HG03469 (cell line): ENCODE results near the gene MYBPC2.

Source experiments
- ATAC-seq: cut with Tn5 transposase; IDR thresholded peaks from one replicate; pipeline ENCODE4 v1.9.1; 2021; ENCODE audit warnings: mild to moderate bottlenecking, moderate library complexity, moderate number of reproducible peaks; ENCODE audit not compliant: unreplicated experiment

Gene MYBPC2

GRCh38 chr19:50513746-50514345, 81.2 kb downstream of the MYBPC2 start, which contains the start of gene ASPDH:
Gene ASPDH, minus strand, starts transcription at chr19:50513913. Its CDS starts 90 bp downstream, at chr19:50513823.
- ATAC-seq = no peak

GRCh38 chr19:50514346-50515167, 81.9 kb downstream of the MYBPC2 start:
- ATAC-seq = no peak

DNA sequence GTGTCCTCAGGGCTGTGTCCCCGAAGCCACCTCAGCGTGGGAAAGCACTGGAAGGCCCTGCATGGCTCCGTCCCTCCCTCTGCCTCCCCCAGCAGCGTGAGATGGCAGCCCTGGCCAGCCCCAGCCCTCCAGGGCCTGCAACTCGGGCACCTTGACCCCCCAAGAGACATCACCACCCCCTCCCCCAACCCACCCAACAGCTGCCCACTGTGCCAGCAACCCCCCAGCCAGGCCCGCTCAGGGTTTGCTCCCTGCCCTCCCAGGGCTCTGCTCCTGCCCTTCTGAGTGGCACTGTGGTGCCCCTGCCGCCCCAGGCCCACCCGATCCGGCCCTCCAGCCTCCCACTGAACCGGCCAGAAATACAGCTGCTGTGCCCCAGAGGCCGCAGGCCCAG, 82.5 kb downstream of the MYBPC2 start:
- ATAC-seq = no peak
